ENCODE data around the gene ZNF415. TPM values are rescaled to one million over a fixed set of nuclear protein-coding genes. Genes with fewer than 3 reads are reported as not detected.

ZNF415 gene
- total RNA-seq, 1 experiment from 2014 or later: 2.9 TPM

Other genes with a start within 250 kb of the ZNF415 start
- 1.8 and 5.1 TPM in 2 replicates for gene ZNF320, start 235.3 kb downstream of the ZNF415 start, total RNA-seq (2014; rRNA removed)
- 0.83 and 0.92 TPM in 2 replicates for gene ZNF888, start 209.5 kb downstream of the ZNF415 start, total RNA-seq (2014; rRNA removed)
- 9.9 and 11.2 TPM in 2 replicates for gene ZNF816, start 170.0 kb downstream of the ZNF415 start, total RNA-seq (2014; rRNA removed)
- not detected in 2 replicates for gene ERVV-1, start 119.0 kb downstream of the ZNF415 start, total RNA-seq (2014; rRNA removed)
- gene ERVV-2, start 88.2 kb downstream of the ZNF415 start, total RNA-seq (2014; rRNA removed): not detected in 2 replicates
- 19.0 and 20.6 TPM in 2 replicates for gene ZNF160, start 29.5 kb downstream of the ZNF415 start, total RNA-seq (2014; rRNA removed)
- gene ZNF347, start 26.1 kb upstream of the ZNF415 start, total RNA-seq (2014; rRNA removed): 4.2 and 5.6 TPM in 2 replicates
- 0.11 TPM in 1 of 2 replicates, not detected in the other for gene ZNF665, start 60.4 kb upstream of the ZNF415 start, total RNA-seq (2014; rRNA removed)
- gene ZNF677, start 122.0 kb upstream of the ZNF415 start, total RNA-seq (2014; rRNA removed): 4.2 and 6.7 TPM in 2 replicates
- not detected in 2 replicates for gene VN1R2, start 125.4 kb upstream of the ZNF415 start, total RNA-seq (2014; rRNA removed)
- gene VN1R4, start 134.8 kb upstream of the ZNF415 start, total RNA-seq (2014; rRNA removed): not detected in 2 replicates
- 8.5 and 9.8 TPM in 2 replicates for gene ZNF845, start 200.8 kb upstream of the ZNF415 start, total RNA-seq (2014; rRNA removed)
- 7.3 and 8.3 TPM in 2 replicates for gene ZNF525, start 232.8 kb upstream of the ZNF415 start, total RNA-seq (2014; rRNA removed)

Measured in LHCN-M2 (cell line).